Fibroblast of skin of left quadriceps (primary cell): Measurements from ENCODE around the gene HSDL1.

Experiments used
- DNase-seq, 2 experiments: peaks; one replicate each; pipeline ENCODE4 v3.0.0-alpha.2; 2013; ENCODE audit warnings: low read depth in 2 of 2

The HSDL1 gene

DNA sequence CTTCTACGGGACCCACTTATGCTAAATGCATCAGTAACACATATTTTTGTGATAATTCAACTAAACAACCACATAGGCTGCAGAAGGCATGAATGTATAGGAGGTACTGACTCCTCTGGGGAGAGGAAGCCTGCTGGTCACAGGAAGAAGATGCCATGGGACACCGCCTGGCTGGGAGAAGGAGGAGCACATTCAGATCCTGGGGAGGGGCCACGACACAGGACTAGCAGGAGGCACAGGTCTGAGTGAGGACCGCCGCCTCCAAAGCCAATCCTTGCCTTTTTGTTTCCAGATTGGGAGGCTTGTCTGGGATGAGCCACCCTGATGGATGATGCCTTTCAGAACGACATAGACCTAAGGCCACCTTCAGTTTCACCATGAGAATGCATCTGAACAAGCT, 62.9 kb downstream of the HSDL1 start:
- no peak for DNase-seq

- no peak for DNase-seq
These were observed 63.5 kb downstream of the HSDL1 start for GRCh38 chr16:84081446-84081989.

GRCh38 chr16:84080813-84081212, 64.2 kb downstream of the HSDL1 start:
- DNase-seq, result no peak

- no peak for DNase-seq
These were observed 64.6 kb downstream of the HSDL1 start for GRCh38 chr16:84080378-84080777.

GRCh38 chr16:84079664-84080063, 65.3 kb downstream of the HSDL1 start:
- DNase-seq, result no peak

DNA sequence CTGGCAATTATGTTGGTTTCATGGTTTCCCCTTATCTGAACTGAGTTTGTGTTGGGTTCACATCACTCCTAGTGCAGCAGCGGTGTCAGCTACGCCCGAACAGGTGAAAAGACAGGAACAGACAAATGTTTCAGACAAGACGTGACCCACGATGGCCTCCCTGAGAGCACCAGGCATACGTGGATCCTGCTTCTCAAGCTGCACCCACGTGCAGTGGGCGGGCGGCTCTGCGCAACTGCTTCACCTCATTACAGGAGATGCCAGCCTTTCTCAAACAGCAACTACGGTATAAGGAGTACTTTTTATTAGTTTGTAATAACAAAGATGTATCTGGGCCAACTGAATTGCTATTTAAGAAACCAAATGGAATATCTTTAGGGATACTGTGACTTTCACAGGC, 69.6 kb downstream of the HSDL1 start:
- no peak for DNase-seq

- DNase-seq, result no peak
These were observed 70.3 kb downstream of the HSDL1 start for GRCh38 chr16:84074721-84075120.
